Hepatocyte (in vitro differentiated cells): ENCODE measurements around the gene ATP1B1. TPM values are rescaled to one million over a fixed set of nuclear protein-coding genes. Genes with fewer than 3 reads are reported as not detected.

Experiments used
- DNase-seq: peaks from one replicate; pipeline ENCODE4 v3.0.0-alpha.2; 2016; ENCODE audit warnings: low spot score
- H2AFZ ChIP-seq: fragments of 200-600 bp; sonication (generic); 2 replicates; pipeline ENCODE4 v1.6.0; 2016; ENCODE audit warnings: antibody characterized with exemption, mild to moderate bottlenecking
- H3K27ac ChIP-seq: fragments of 200-600 bp; sonication (generic); 2 replicates; pipeline ENCODE4 v1.5.1; 2016; ENCODE audit warnings: mild to moderate bottlenecking
- H3K27me3 ChIP-seq: fragments of 200-600 bp; sonication (generic); 2 replicates; pipeline ENCODE4 v1.6.1; 2016
- H3K36me3 ChIP-seq: fragments of 200-600 bp; sonication (generic); replicated peaks from 2 replicates; pipeline ENCODE4 v1.5.1; 2016; ENCODE audit warnings: low read depth; ENCODE audit not compliant: insufficient read depth
- H3K4me1 ChIP-seq: fragments of 200-600 bp; sonication (generic); 2 replicates; pipeline ENCODE4 v1.5.1; 2016; ENCODE audit warnings: mild to moderate bottlenecking, moderate library complexity; ENCODE audit not compliant: insufficient read depth
- H3K4me2 ChIP-seq: fragments of 200-600 bp; sonication (generic); 2 replicates; pipeline ENCODE4 v1.6.0; 2016
- H3K4me3 ChIP-seq: fragments of 200-600 bp; sonication (generic); 2 replicates; pipeline ENCODE4 v1.5.1; 2016; ENCODE audit warnings: mild to moderate bottlenecking
- H3K79me2 ChIP-seq: fragments of 200-600 bp; sonication (generic); 2 replicates; pipeline ENCODE4 v1.6.0; 2017; ENCODE audit warnings: mild to moderate bottlenecking
- H3K9me2 ChIP-seq: fragments of 200-600 bp; sonication (generic); replicated peaks from 2 replicates; pipeline ENCODE4 v1.6.0; 2017; ENCODE audit warnings: mild to moderate bottlenecking; ENCODE audit not compliant: insufficient read depth
- H3K9me3 ChIP-seq: fragments of 200-600 bp; sonication (generic); 2 replicates; pipeline ENCODE4 v1.5.1; 2016; ENCODE audit warnings: low read depth, mild to moderate bottlenecking
- H4K20me1 ChIP-seq: fragments of 200-600 bp; sonication (generic); 2 replicates; pipeline ENCODE4 v1.6.0; 2016; ENCODE audit warnings: mild to moderate bottlenecking; ENCODE audit not compliant: insufficient read depth, poor library complexity, severe bottlenecking
- EZH2 ChIP-seq: fragments of 200-600 bp; sonication (generic); IDR thresholded peaks from 2 replicates; pipeline ENCODE4 v1.6.1; 2016; ENCODE audit warnings: antibody characterized with exemption, mild to moderate bottlenecking, borderline replicate concordance
- EZH2phosphoT487 ChIP-seq: fragments of 200-600 bp; sonication (generic); IDR thresholded peaks from one replicate; pipeline ENCODE4 v1.6.1; 2018; ENCODE audit warnings: antibody characterized with exemption, mild to moderate bottlenecking, low read depth, moderate library complexity; ENCODE audit not compliant: unreplicated experiment, severe bottlenecking
- WGBS: methylation state at CpG from one replicate; pipeline ENCODE4 v1.1.6; 2016; ENCODE audit warnings: low lambda C conversion rate; ENCODE audit errors: missing lambda C conversion rate; 5-methylcytosine and 5-hydroxymethylcytosine counted together
- polyA plus RNA-seq: library from polyadenylated mRNA; unstranded; fragments of >200 nt; fragmentation: Nextera tagmentation; extraction: Ambion mirVana; gene quantifications from 2 replicates; pipeline ENCODE4 v1.2.1, GENCODE V29; 2016
- total RNA-seq: library from RNA; depleted of rRNA; stranded (reverse); fragments of >200 nt; gene quantifications from 2 replicates; pipeline ENCODE4 v1.2.3, GENCODE V29; 2014
- TF ChIP-seq, protein P1 (sequence below): fragments of 200-600 bp; sonication (generic); IDR thresholded peaks from 2 replicates; pipeline ENCODE4 v1.5.1; 2016; ENCODE audit warnings: antibody characterized with exemption, mild to moderate bottlenecking; ENCODE audit not compliant: poor library complexity

ATP1B1 gene
- total and polyA plus RNA-seq, 2 experiments from 2014 or later: 123 to 379 TPM

DNA sequence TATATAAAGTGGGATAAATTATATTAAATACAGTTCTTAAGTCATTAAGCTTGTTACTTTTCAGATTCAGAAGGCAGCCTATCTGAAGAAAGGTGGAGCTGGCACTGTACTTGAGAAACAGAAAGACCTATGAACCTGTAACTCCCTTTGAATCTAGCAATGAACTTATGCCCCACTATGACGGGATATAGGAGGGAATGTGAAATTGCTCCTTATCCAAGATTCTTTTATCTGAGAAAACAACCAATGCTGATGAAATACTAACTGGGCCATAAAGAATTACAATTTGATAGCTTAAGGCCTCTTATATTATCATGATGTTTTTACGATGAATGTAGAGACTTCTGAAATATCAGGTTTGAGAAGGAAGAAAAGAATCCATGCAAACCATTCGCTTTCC is 50.1 kb downstream of the ATP1B1 start:
- Histone ChIP-seq H3K9me2 (no peaks in the 10 kb centered on the region), H3K79me2 (no peaks in the 10 kb centered on the region), H4K20me1 (no peaks in the 10 kb centered on the region), H3K27me3 (no peaks in the 10 kb centered on the region), H3K9me3 (no peaks in the 10 kb centered on the region), H2AFZ (no peak overlapping the region), H3K4me1 (peaks cover 21% of the 10 kb centered on the region), H3K27ac (peak overlapping the region; percentile 37), H3K4me3 (no peak overlapping the region), H3K36me3 (no peaks in the 10 kb centered on the region), H3K4me2 (no peak overlapping the region)
- 83% methylated on average over 3 of the region's 3 CpGs for WGBS
- TF ChIP-seq EZH2: no peak
- no peak for TF ChIP-seq EZH2phosphoT487
- TF ChIP-seq, protein P1, sequence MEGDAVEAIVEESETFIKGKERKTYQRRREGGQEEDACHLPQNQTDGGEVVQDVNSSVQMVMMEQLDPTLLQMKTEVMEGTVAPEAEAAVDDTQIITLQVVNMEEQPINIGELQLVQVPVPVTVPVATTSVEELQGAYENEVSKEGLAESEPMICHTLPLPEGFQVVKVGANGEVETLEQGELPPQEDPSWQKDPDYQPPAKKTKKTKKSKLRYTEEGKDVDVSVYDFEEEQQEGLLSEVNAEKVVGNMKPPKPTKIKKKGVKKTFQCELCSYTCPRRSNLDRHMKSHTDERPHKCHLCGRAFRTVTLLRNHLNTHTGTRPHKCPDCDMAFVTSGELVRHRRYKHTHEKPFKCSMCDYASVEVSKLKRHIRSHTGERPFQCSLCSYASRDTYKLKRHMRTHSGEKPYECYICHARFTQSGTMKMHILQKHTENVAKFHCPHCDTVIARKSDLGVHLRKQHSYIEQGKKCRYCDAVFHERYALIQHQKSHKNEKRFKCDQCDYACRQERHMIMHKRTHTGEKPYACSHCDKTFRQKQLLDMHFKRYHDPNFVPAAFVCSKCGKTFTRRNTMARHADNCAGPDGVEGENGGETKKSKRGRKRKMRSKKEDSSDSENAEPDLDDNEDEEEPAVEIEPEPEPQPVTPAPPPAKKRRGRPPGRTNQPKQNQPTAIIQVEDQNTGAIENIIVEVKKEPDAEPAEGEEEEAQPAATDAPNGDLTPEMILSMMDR: no peak
- no peak for DNase-seq

- Histone ChIP-seq H4K20me1 (no peaks in the 10 kb centered on the region), H2AFZ (no peak overlapping the region), H3K9me2 (no peaks in the 10 kb centered on the region), H3K36me3 (no peaks in the 10 kb centered on the region), H3K4me1 (peaks cover 14% of the 10 kb centered on the region), H3K27me3 (no peaks in the 10 kb centered on the region), H3K9me3 (no peaks in the 10 kb centered on the region), H3K27ac (peak overlapping the region; percentile 23), H3K79me2 (no peaks in the 10 kb centered on the region), H3K4me2 (no peak overlapping the region), H3K4me3 (no peak overlapping the region)
- WGBS: 52% methylated on average over 3 of the region's 3 CpGs
- TF ChIP-seq EZH2phosphoT487: no peak
- no peak for TF ChIP-seq EZH2
- TF ChIP-seq, protein P1: no peak
- DNase-seq: no peak
These were observed 54.5 kb downstream of the ATP1B1 start for GRCh38 chr1:169160845-169161495.

- TF ChIP-seq EZH2 (no peak), EZH2phosphoT487 (no peak)
- TF ChIP-seq, protein P1: no peak
- 67% methylated on average over 4 of the region's 4 CpGs for WGBS
- peak overlapping the region; percentile 23 for H3K27ac ChIP-seq
These were observed 55.2 kb downstream of the ATP1B1 start for GRCh38 chr1:169161496-169162194.

More at GRCh38 chr1:169161496-169162194, 55.2 kb downstream of the ATP1B1 start:
- Histone ChIP-seq H3K4me1 (peaks cover 13% of the 10 kb centered on the region), H3K9me2 (no peaks in the 10 kb centered on the region), H3K27me3 (no peaks in the 10 kb centered on the region), H3K9me3 (no peaks in the 10 kb centered on the region), H2AFZ (no peak overlapping the region), H3K79me2 (no peaks in the 10 kb centered on the region), H3K4me3 (no peak overlapping the region), H3K36me3 (no peaks in the 10 kb centered on the region), H4K20me1 (no peaks in the 10 kb centered on the region), H3K4me2 (no peak overlapping the region)
- no peak for DNase-seq
